ENCODE data around the gene SPIN2A. TPM values are rescaled to one million over a fixed set of nuclear protein-coding genes. Genes with fewer than 3 reads are reported as not detected.
"Not testable (repeated sequence)": the region's sequence is repeated elsewhere in the genome, so short reads cannot be mapped to it uniquely, and the experiment has no call there.

Gene SPIN2A
- total RNA-seq: 0.30 TPM
- long read RNA-seq: 0 reads

DNA sequence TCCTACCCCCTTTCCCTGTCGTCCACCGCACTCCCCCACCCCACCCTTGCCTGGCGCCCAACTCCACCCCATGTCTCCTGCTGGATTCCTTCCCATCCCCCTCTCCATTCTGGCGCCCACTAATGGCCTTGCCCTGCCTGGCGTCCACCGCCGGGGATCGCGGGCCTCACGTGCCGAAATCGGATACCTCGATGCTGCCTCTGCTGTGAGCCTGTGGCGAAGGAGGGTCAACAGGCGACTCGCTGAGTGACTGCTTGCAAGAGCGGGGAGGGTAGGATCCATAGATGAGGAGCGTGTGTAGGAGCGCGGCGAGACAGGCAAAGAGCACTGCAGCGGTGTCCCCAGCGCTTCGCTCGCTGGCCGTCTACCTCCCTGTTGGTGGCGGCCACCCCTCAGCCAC is at the start of gene SPIN2A:
SPIN2A (minus strand) TSS at position 325 of the 400 bp plus-strand sequence. CDS start 800 bp downstream, outside the sequence.
- intact Hi-C loops (cut with DNase I); DNase-seq (ENCODE audit: low spot score): not testable (repeated sequence)

DNA sequence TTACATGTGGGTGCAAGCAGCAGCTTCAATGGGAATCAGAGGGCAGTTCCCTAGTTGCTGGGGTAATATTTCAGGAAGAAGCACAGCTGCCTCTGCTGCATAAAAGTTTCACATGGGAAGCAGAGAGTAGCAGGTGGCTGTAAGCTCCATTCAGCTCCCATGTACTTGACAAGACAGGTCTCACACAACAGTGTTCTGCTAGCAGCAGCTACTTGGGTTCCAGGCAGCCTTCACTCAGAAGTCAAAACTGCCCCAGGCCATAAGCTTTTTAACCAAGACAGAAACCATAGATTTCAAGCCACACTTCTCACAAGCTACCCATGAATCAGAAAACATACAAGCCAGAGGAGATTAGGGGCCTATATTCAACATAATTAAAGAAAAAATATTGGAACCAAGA is 41.4 kb upstream of the SPIN2A start:
- DNase-seq (ENCODE audit: low spot score): no peak
- intact Hi-C loops (cut with DNase I): no loop called here

DNA sequence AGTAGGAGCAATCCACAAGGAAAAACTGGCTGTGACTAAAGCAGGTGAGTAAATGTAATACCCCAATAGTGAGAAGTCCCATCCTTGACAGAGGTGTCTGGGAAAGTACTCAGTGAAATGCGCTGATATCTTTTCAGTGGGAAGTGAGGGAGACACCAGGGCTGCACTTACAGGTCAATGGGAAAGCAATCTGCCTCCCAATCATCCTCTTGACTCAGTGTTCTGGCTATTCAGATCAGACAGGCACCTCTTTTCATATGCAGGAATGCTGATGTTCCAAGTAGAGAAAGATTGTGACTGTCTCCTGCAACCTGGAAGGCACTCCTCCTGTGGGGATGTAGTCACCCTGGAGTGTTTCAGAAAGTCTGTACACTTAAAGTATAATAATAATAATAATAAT is 39.9 kb upstream of the SPIN2A start:
- no peak for DNase-seq (ENCODE audit: low spot score)
- intact Hi-C loops (cut with DNase I): no loop called here

DNA sequence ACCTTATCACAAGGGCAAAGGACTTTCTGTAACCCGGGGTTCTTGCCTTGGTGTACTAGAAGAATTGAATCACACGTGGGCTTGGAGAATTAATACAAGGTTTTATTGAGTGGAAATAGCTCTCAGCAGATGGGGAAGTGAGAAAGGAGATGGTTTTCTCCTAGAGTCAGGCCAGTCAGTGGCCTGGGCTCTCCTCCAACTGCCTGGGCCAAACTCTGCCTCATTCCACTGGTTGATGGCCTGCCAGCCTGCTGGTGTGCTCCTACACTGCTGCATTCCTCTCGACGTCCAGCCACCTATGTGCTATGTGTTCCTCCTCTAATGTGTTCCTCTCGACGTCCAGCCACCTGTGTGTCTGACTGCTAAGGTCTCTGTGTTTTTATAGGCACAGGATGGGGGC is 35.3 kb upstream of the SPIN2A start:
- intact Hi-C loops (cut with DNase I): no loop called here
- no peak for DNase-seq (ENCODE audit: low spot score)

DNA sequence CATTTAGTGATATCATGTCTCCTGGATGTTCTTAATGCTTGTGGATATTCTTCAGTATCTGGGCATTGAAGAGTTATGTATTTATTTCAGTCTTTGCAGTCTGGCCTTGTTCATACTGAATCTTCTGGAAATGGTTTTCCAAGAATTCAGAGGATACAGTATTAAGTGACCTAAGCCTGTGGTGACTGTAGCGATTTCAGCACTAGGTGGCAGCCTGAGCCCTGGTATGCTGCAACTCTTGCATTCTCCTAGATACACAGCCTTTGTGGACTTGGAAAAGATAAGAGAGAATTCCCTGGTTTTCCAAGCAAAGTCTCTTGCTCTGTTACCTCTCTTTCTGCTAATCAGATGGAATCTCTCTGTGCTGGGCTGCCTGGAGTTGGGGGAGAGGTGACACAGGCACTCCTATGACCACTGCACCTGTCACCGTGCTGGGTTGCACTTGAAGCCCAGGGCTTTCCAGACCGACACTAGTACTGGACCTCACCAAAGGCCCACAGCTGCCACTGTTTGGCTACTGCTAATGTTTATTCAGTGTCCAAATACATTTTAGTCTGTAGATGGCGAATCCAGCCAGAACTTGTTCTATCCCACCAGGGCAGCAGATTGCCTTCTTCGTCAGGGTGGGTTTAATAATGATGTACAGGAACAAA is 19.3 kb upstream of the SPIN2A start:
- intact Hi-C loops (cut with DNase I): loop anchor here (5.0 kb wide), 1 partner anchor 296 kb away; no protein-coding TSS in a partner anchor
- no peak for DNase-seq (ENCODE audit: low spot score)

DNA sequence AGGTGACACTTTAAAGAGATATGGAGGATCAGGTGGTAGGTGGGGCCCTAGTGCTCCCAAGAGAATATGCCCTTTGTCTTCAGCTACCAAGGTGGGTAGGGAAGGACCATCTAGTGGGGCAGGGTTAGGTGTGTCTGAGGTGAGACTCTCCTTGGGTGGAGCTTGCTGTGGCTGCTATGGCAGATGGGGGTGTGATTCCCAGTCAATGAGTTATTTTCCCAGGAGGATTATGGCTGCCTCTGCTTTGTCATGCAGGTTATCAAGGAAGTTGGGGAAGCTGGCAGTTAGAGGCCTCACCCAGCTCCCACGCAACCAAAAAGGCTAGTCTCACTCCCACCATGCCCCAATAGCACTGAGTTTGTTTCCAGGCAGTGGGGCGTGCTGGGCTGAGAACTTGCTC is 18.0 kb upstream of the SPIN2A start:
- no peak for DNase-seq (ENCODE audit: low spot score)
- intact Hi-C loops (cut with DNase I): loop anchor here (5.0 kb wide), 1 partner anchor 297 kb away; no protein-coding TSS in a partner anchor

DNA sequence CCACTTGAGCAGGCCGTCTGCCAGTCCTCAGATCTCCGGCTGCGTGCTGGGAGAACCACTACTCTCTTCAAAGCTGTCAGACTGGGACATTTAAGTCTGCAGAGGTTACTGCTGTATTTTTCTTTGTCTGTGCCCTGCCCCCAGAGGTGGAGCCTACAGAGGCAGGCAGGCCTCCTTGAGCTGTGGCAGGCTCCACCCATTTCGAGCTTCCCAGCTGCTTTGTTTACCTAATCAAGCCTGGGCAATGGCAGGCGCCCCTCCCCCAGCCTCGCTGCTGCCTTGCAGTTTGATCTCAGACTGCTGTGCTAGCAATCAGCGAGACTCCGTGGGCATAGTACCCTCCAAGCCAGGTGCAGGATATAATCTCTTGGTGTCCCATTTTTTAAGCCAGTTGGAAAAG is 15.0 kb upstream of the SPIN2A start:
- not testable (repeated sequence) for DNase-seq (ENCODE audit: low spot score)

DNA sequence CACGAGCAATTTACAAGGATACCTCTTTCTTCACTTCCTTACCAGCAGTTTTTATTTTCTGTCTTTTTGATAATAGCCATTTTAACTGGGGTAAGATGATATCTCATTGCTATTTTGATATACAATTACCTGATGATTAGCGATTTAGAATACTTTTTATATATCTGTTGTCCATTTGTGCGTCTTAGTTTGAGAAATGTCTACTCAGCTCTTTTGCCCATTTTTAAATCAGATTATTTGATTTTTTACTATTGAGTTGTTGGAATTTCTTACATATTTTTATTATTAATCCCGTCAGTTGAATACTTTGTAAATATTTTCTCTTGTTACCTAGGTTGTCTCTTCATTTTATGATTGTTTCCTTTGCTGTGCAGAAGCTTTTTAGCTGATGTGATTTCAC is 1.5 kb upstream of the SPIN2A start:
- intact Hi-C loops (cut with DNase I): no loop called here
- no peak for DNase-seq (ENCODE audit: low spot score)

More for the DNA sequence above, 15.0 kb upstream of the SPIN2A start:
- intact Hi-C loops (cut with DNase I): not testable (repeated sequence)

DNA sequence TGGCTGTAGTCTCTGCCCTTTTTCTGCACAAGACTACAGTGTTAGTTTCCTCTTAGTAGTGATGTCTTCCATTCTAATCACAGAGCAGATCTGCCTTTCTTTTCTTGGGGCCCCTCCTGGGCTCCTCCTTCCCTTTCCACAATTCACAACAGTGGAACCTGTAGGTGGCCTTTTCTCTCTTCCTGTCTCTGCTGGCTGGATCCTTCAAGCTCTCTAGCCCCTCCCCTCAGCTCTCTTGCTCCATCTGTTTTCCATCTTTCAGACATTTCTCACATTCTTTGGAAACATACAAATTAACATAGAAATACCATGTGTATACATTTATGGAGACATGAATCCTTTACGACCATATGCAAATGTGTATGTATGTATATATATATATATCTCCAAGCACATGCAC is 304 bp upstream of the SPIN2A start:
- DNase-seq (ENCODE audit: low spot score): no peak
- intact Hi-C loops (cut with DNase I): no loop called here

DNA sequence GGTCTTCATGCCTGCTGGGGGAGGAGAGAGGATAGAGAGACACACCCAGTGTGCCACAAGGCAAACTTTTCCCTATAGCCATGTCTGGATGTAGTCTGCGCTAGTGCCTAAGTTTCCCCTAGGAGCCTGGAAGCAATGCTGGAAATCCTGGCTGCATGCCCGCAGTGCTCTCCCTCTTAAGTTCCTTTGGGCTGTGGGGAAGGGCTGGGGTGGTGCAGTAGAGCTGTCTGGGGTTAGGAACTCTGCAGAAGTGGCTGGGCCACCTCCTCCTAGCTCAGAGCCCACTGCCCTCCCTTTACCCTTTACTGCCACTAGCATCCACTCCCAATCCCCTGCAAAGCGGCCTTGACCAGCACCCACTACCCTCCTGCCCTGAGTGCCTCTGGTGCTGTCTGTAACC is 608 bp downstream of the SPIN2A start:
- DNase-seq (ENCODE audit: low spot score); intact Hi-C loops (cut with DNase I): not testable (repeated sequence)

DNA sequence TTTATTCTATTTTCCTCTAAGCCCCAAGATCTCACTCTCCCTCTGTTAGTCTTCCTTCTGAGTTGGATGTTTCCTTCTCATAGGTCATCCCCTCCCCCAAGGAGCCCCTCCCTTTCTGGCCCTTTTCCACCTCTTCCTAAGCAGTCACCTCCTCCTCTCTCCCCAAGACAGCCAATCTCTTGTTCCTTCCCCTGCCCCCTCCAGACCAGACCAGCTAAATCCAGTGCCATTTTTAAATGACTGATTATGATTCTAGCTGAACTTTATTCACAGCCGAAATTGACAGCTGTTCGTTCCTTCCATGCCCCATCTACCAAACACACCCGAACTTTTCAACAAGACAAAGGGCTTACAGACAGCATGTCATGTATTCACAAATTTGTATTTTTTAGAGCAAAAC is 1.9 kb downstream of the SPIN2A start:
- no peak for DNase-seq (ENCODE audit: low spot score)
- intact Hi-C loops (cut with DNase I): no loop called here

DNA sequence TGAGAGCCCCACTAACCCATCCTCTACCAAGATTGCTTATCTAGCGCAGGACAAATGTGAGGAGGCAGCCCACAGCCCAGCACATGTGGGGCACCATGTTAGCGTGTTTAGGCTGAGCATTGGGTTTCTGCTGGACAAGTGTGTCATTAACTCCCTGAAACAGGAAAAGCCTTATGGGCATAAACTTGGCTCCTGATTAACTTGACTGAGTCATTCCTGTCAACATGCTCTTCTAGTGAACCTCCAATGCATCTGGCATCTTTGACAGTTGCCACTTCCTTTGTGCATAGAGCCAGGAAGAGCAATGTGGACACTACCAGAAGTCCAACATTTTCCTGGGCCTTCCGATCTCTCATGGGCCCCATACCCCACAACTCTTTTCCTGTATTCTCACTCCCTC is 2.5 kb downstream of the SPIN2A start:
- no peak for DNase-seq (ENCODE audit: low spot score)

DNA sequence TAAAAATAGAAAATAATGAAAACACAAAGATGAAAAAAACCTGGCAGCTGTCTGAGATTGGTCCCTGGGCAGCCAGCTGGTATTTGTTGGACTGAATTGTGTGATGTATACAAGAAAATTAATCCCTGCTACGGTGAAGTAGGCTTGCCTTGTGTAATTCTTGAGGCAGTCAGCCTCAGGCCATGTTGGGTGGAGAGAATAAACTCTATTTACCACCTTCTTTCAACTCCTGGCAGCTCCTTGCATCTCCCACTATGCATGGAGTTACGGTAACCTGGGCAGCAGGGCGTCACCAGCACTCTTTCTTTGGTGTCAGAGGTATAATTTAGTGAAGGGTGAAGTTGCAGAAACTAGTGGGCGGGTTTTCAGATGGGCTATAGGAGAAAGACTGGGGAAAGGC is 3.5 kb downstream of the SPIN2A start:
- intact Hi-C loops (cut with DNase I): no loop called here

More for the DNA sequence above, 2.5 kb downstream of the SPIN2A start:
- intact Hi-C loops (cut with DNase I): no loop called here

DNA sequence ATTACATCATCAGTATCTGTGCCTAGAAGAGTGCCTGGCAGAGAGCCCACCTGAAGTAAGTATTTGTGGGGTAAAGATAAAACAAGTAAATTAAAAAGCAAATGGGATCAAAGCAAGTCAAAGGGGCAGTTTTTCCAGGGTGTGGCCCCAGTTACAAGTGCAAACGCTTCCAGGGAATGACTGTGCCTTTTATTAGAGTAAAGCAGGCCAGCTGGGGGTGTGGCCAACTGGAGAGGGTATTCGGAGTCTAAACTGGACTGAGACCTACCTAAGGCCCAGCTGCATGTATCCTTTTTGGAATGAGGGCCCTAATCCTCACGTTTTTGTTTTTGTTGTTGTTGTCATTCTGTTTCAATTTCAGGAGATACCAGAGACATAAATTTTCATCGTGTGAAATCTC is 3.9 kb downstream of the SPIN2A start:
- intact Hi-C loops (cut with DNase I); DNase-seq (ENCODE audit: low spot score): not testable (repeated sequence)

More for the DNA sequence above, 3.5 kb downstream of the SPIN2A start:
- DNase-seq (ENCODE audit: low spot score): no peak

DNA sequence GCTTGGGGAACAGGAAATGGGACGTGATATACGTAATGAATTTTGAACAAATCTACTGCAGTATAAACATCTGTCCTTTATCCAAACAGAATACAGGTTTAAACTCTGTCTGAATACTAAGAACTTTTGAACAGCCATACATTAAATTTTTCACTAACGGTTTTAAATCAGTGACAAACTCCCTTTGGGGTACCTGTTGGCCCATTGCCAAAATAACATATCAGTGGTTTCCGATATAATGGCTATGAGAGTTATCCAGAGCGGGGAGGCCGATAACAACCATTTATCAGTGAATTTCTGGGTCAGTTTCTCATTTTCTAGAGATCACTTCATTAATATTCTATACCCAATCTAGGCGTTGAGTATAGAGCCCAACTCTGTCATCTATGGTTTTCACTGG is 5.2 kb downstream of the SPIN2A start:
- intact Hi-C loops (cut with DNase I): no loop called here

DNA sequence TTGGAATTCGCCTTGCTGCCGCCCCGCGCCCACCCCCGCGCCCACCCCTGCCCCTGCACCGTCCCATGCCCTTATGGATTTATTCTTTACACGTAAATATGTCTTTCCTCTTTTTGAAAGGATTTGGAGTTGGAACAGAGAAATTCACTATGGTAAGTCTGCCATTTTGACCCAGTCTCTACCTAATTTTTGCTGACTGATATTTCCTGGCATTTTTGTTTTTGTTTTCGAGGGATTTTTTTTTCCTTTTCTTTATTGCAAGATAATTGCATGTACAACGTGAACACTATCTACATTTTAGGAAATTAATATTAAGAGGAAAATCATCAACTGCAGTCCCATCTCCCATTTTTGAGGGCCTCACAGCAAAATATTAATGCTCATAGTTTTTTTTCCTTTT is 15.4 kb downstream of the SPIN2A start:
- no peak for DNase-seq (ENCODE audit: low spot score)
- intact Hi-C loops (cut with DNase I): no loop called here

More for the DNA sequence above, 5.2 kb downstream of the SPIN2A start:
- no peak for DNase-seq (ENCODE audit: low spot score)

DNA sequence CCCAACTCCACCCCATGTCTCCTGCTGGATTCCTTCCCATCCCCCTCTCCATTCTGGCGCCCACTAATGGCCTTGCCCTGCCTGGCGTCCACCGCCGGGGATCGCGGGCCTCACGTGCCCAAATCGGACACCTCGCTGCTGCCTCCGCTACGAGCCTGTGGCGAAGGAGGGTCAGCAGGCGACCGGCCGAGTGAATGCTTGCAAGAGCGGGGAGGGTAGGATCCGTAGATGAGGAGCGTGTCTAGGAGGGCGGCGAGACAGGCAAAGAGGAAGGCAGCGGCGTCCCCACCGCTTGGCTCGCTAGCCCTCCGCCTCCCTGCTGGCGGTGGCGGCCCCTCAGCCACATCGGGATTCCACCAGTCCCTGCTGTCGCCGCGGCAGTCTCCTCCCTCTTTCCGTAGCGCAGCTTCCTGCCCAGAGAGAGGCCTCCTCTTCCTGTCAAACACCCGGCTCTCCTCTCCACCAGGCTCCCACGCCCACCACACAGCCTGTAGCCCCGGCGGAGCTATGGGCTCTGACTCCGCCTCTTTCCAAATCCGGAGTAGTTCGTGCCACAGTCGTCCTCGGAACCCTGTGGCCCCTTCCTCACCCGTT is 15.9 kb downstream of the SPIN2A start, which contains the start of gene SPIN2B:
SPIN2B (minus strand) TSS at position 387 of the 594 bp plus-strand sequence.
- peak; percentile 90 for DNase-seq (ENCODE audit: low spot score)
- intact Hi-C loops (cut with DNase I): no loop called here

DNA sequence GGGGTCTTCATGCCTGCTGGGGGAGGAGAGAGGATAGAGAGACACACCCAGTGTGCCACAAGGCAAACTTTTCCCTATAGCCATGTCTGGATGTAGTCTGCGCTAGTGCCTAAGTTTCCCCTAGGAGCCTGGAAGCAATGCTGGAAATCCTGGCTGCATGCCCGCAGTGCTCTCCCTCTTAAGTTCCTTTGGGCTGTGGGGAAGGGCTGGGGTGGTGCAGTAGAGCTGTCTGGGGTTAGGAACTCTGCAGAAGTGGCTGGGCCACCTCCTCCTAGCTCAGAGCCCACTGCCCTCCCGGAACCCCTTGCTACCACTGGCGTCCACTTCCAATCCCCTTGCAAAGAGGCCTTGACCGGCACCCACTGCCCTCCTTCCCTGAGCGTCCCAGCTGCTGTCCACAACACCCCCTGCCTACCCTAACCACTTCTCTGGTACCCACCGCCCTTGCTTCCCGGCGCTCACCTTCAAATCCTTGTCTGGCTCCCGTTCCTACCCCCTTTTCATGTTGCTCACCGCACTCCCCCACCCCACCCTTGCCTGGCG is 16.5 kb downstream of the SPIN2A start:
- intact Hi-C loops (cut with DNase I); DNase-seq (ENCODE audit: low spot score): not testable (repeated sequence)

DNA sequence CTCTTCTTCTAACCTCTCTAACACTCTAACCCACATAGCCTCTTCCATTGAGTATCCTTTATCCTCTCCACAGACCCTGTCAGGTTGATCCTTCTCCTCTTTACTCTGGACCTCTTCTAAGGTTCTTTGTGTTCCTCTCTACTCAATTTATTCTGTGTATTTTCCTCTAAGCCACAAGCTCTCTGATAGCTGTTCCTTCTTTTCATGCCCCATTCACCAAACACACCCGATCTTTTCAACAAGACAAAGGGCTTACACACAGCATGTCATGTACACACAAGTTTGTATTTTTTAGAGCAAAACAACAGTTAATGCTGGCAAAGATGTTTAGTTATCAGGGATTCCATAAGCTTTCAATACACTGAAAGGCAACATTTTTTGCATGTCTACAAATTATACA is 17.8 kb downstream of the SPIN2A start:
- no peak for DNase-seq (ENCODE audit: low spot score)
- intact Hi-C loops (cut with DNase I): no loop called here

DNA sequence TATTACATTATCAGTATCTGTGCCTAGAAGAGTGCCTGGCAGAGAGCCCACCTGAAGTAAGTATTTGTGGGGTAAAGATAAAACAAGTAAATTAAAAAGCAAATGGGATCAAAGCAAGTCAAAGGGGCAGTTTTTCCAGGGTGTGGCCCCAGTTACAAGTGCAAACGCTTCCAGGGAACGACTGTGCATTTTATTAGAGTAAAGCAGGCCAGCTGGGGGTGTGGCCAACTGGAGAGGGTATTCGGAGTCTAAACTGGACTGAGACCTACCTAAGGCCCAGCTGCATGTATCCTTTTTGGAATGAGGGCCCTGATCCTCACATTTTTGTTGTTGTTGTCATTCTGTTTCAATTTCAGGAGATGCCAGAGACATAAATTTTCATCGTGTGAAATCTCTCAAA is 19.6 kb downstream of the SPIN2A start:
- DNase-seq (ENCODE audit: low spot score); intact Hi-C loops (cut with DNase I): not testable (repeated sequence)

DNA sequence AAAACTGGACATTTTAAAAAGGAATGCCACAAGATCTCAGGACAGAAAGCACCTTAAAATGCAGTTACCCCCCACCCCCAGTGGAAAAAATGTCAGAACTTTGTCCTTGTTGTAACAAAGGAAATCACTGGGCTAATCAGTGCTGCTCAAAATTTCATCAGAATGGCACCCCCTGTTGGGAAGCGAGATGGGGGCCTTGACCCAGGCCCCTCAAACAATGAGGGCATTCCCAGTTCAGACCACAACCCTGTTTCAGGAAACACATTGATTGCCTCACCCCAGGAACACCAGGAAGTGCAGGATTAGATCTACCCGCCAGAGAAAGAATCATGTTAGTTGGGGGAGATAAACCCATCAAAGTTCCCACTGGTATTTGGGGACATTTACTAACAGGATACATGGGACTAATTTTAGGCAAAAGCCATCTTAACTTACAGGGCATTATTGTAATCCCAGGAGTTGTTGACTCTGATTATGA is 32.2 kb downstream of the SPIN2A start:
- DNase-seq (ENCODE audit: low spot score): no peak
- intact Hi-C loops (cut with DNase I): no loop called here

Data from cardiac septum (tissue), 1 donor.